ENCODE results near the gene AGBL1.

Gene AGBL1

DNA sequence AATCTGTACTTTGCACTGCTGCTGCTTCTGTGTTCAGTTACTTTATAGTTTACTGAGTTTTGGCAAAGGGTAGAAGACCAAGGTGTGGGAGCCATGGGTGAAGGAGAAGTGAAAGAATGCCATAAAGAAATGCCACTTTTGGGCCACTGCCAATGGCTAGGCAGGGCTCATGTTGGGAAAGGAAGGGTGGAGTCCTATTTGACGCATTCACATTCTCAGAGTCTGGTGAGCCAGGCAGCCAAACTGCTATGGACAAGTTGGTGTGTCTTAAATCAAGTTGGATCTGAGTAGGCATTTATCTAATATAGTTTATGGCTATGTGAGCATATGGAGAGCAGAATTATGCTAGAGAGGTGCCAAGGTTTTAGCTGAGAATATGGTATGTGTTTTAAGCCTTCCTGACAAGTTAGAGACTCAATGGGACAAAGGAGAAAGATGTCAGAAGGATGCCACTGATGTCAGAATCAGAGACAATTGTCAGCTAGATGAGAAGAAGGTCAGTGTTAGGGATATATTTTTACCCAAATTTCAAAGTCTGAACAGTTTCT lies 296.1 kb downstream of the AGBL1 start:
- no peak for TF ChIP-seq CTCF (IDR thresholded peaks at IDR 0.05; ENCODE audit: extremely low read depth, missing control alignments)
- DNase-seq (ENCODE audit: low spot score), result no peak

GRCh38 chr15:86377914-86378313 lies 298.2 kb downstream of the AGBL1 start:
- no peak for DNase-seq (ENCODE audit: low spot score)
- TF ChIP-seq CTCF (IDR thresholded peaks at IDR 0.05; ENCODE audit: extremely low read depth, missing control alignments), result no peak

DNA sequence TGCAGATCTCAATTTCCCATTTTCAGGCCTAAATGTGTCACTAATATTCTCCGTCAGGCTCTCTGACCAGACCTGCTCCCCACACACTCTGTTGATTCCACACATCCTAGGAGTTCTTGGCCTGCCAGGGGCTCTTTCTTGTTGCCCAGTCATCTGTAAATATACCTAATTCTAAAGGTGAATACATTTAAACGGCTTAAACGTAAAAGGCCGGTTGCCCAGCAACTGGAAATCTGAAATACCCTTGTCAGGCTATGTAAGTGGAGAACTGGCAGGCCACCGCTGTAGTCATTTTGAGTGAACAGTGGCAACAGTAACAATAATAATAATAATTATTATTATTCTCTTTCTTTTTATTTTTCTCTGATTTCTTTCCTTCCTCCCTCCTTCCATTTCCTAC lies 302.7 kb downstream of the AGBL1 start:
- no peak for TF ChIP-seq CTCF (IDR thresholded peaks at IDR 0.05; ENCODE audit: extremely low read depth, missing control alignments)
- DNase-seq (ENCODE audit: low spot score), result no peak

GRCh38 chr15:86383611-86384010 lies 303.9 kb downstream of the AGBL1 start:
- TF ChIP-seq CTCF (IDR thresholded peaks at IDR 0.05; ENCODE audit: extremely low read depth, missing control alignments), result no peak
- DNase-seq (ENCODE audit: low spot score), result no peak

GRCh38 chr15:86384186-86384585 lies 304.5 kb downstream of the AGBL1 start:
- no peak for TF ChIP-seq CTCF (IDR thresholded peaks at IDR 0.05; ENCODE audit: extremely low read depth, missing control alignments)
- DNase-seq (ENCODE audit: low spot score), result no peak

- DNase-seq (ENCODE audit: low spot score), result no peak
- no peak for TF ChIP-seq CTCF (IDR thresholded peaks at IDR 0.05; ENCODE audit: extremely low read depth, missing control alignments)
Measured at GRCh38 chr15:86392296-86392695, 312.6 kb downstream of the AGBL1 start.

GRCh38 chr15:86392874-86393273 lies 313.2 kb downstream of the AGBL1 start:
- no peak for DNase-seq (ENCODE audit: low spot score)
- no peak for TF ChIP-seq CTCF (IDR thresholded peaks at IDR 0.05; ENCODE audit: extremely low read depth, missing control alignments)

Data from GM20000 (cell line).